Liver (tissue), 3 donors: Measurements from ENCODE around the gene FAM9C.
"Not testable (repeated sequence)": the region's sequence is repeated elsewhere in the genome, so short reads cannot be mapped to it uniquely, and the experiment has no call there.

Experiments
- ATF3 ChIP-seq: IDR thresholded peaks from 2 replicates; pipeline ENCODE4 v1.6.1; 2016; ENCODE audit warnings: antibody characterized with exemption
- CTCF ChIP-seq: fragments of 150-350 bp; IDR thresholded peaks from 2 replicates; pipeline ENCODE4 v1.5.1; 2017; ENCODE audit warnings: improper control_type of control experiment, low read depth, low read length; ENCODE audit not compliant: missing input control
- FOXA1 ChIP-seq: IDR thresholded peaks from 2 replicates; pipeline ENCODE4 v1.6.1; 2016; ENCODE audit warnings: antibody characterized with exemption
- GABPA ChIP-seq, 2 donors: IDR thresholded peaks in 1 of 2; conservative IDR thresholded peaks in 1 of 2; 2 replicates each; pipeline ENCODE4 v1.6.1; 2016; ENCODE audit warnings: antibody characterized with exemption in 2 of 2, mild to moderate bottlenecking in 1 of 2, moderate library complexity in 1 of 2
- JUND ChIP-seq, 2 donors: IDR thresholded peaks; 2 replicates each; pipeline ENCODE4 v1.6.1; 2016; ENCODE audit warnings: antibody characterized with exemption in 2 of 2
- MAX ChIP-seq: IDR thresholded peaks from 2 replicates; pipeline ENCODE4 v1.6.1; 2016; ENCODE audit warnings: antibody characterized with exemption
- NR2F2 ChIP-seq: IDR thresholded peaks from 2 replicates; pipeline ENCODE4 v1.6.1; 2016; ENCODE audit warnings: antibody characterized with exemption
- RAD21 ChIP-seq, 2 donors: IDR thresholded peaks; 2 replicates each; pipeline ENCODE4 v1.6.1; 2016; ENCODE audit warnings: antibody characterized with exemption in 2 of 2, mild to moderate bottlenecking in 2 of 2
- REST ChIP-seq: IDR thresholded peaks from 2 replicates; pipeline ENCODE4 v1.6.1; 2016; ENCODE audit warnings: antibody characterized with exemption, mild to moderate bottlenecking
- RXRA ChIP-seq, 2 donors: IDR thresholded peaks; 2 replicates each; pipeline ENCODE4 v1.6.1; 2017 to 2018; ENCODE audit warnings: antibody characterized with exemption in 2 of 2, mild to moderate bottlenecking in 1 of 2
- SP1 ChIP-seq: IDR thresholded peaks from 2 replicates; pipeline ENCODE4 v1.6.1; 2018; ENCODE audit warnings: antibody characterized with exemption, mild to moderate bottlenecking
- TAF1 ChIP-seq: conservative IDR thresholded peaks from 2 replicates; pipeline ENCODE4 v1.6.1; 2016; ENCODE audit warnings: antibody characterized with exemption, mild to moderate bottlenecking
- donor health status: healthy.
- donor health status: healthy.

- TF ChIP-seq JUND (IDR thresholded peaks at IDR 0.05); CTCF; MAX; GABPA (IDR thresholded peaks at IDR 0.05 in 1 of 2, conservative IDR thresholded peaks at IDR 0.05 in 1 of 2); REST; TAF1; FOXA1; RAD21 (IDR thresholded peaks at IDR 0.05); ATF3; NR2F2; RXRA (IDR thresholded peaks at IDR 0.05); SP1: not testable (repeated sequence)
Observed at GRCh38 chrX:13062331-13062730, 17.9 kb upstream of the FAM9C start.
